Measurements from ENCODE around the gene ELAC2. TPM values are rescaled to one million over a fixed set of nuclear protein-coding genes. Genes with fewer than 3 reads are reported as not detected.

The ELAC2 gene
- total and polyA plus RNA-seq, 2 of the 4 experiments (the other 2 are of a cell fraction): 75.2 to 80.7 TPM

DNA sequence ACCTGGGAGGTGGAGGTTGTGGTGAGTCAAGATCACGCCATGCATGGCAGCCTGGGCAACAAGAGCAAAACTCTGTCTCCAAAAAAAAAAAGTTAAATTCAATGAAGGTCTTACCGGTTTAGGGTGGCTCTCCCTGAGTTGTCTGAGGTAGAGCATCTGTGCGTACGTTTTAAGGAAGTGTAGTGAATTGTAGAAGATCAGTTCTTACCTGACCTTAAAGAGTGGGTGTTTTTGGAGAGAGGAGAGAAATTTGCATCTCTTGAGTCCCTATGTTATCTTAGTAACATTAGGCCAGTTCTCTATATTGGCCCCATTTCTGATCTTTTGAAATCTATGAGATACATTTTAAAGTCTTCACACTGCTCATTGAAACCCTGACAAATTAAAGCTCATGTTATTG, 56.2 kb downstream of the ELAC2 start:
- Histone ChIP-seq H4K20me1 (ENCODE audit: insufficient read depth, low read length) (no peaks in the 10 kb centered on the region), H4K8ac (ENCODE audit: low read depth in 2 of 2, low read length in 2 of 2) (no peak overlapping the region), H2BK5ac (ENCODE audit: low read depth, low read length, poor library complexity, severe bottlenecking) (no peak overlapping the region), H3K23ac (ENCODE audit: low read depth, low read length) (no peak overlapping the region), H3K9me1 (ENCODE audit: insufficient read depth, low read length) (0 out of 2 replicates have a peak, but pooled peaks cover 2% of the 10 kb centered on the region), H3K18ac (ENCODE audit: low read depth, low read length) (no peak overlapping the region), H2BK120ac (ENCODE audit: low read depth, low read length) (no peak overlapping the region), H4K5ac (ENCODE audit: low read depth, low read length) (no peak overlapping the region), H3K9me3 (ENCODE audit: control insufficient read depth, insufficient read depth, low read length) (no peaks in the 10 kb centered on the region), H3K4ac (ENCODE audit: low read depth, low read length) (no peak overlapping the region), H3K14ac (replicated peaks; ENCODE audit: low read depth, low read length) (no peak overlapping the region), H3K27ac (ENCODE audit: insufficient read depth, low read length) (no peak overlapping the region), H3K36me3 (ENCODE audit: control insufficient read depth, insufficient read depth, low read length) (no peaks in the 10 kb centered on the region), H2AFZ (replicated peaks; ENCODE audit: low read length, poor library complexity) (no peak overlapping the region), H3K27me3 (ENCODE audit: control insufficient read depth, insufficient read depth, low read length) (no peaks in the 10 kb centered on the region), H2BK20ac (ENCODE audit: low read depth, low read length) (no peak overlapping the region), H3K4me3 (ENCODE audit: insufficient read depth, low read depth, low read length) (no peak overlapping the region), H3K79me1 (ENCODE audit: low read depth in 1 of 2, low read length in 2 of 2) (no peaks in the 10 kb centered on the region), H3K4me2 (ENCODE audit: low read depth, low read length) (no peak overlapping the region), H3K4me1 (ENCODE audit: control insufficient read depth, insufficient read depth, low read length) (no peaks in the 10 kb centered on the region; the same call in 1 of the 2 replicates), H3K56ac (ENCODE audit: extremely low read depth, insufficient read depth, low read length) (no peak overlapping the region), H2AK9ac (replicated peaks; ENCODE audit: low read depth, low read length, poor library complexity) (no peak overlapping the region), H2AK5ac (ENCODE audit: low read depth, low read length) (no peak overlapping the region), H4K91ac (ENCODE audit: insufficient read depth, low read depth, low read length) (no peak overlapping the region), H2BK15ac (ENCODE audit: low read depth, low read length) (no peak overlapping the region), H3K9ac (ENCODE audit: low read depth, low read length) (no peak overlapping the region)
- intact Hi-C loops (cut with micrococcal nuclease) (no loop called here), in situ Hi-C loops (cut with MboI; ENCODE audit: low sequenced_read_pairs) (no loop called here), dilution Hi-C loops (cut with HindIII; ENCODE audit: low sequenced_read_pairs, unreplicated experiment) (no loop called here)
- CTCF ChIA-PET: no interaction called here
- TF ChIP-seq, protein P1, sequence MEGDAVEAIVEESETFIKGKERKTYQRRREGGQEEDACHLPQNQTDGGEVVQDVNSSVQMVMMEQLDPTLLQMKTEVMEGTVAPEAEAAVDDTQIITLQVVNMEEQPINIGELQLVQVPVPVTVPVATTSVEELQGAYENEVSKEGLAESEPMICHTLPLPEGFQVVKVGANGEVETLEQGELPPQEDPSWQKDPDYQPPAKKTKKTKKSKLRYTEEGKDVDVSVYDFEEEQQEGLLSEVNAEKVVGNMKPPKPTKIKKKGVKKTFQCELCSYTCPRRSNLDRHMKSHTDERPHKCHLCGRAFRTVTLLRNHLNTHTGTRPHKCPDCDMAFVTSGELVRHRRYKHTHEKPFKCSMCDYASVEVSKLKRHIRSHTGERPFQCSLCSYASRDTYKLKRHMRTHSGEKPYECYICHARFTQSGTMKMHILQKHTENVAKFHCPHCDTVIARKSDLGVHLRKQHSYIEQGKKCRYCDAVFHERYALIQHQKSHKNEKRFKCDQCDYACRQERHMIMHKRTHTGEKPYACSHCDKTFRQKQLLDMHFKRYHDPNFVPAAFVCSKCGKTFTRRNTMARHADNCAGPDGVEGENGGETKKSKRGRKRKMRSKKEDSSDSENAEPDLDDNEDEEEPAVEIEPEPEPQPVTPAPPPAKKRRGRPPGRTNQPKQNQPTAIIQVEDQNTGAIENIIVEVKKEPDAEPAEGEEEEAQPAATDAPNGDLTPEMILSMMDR (conservative IDR thresholded peaks at IDR 0.05; ENCODE audit: low read depth, low read length): no peak
- TF ChIP-seq MXI1 (IDR thresholded peaks at IDR 0.05; ENCODE audit: borderline replicate concordance, low read depth, low read length) (no peak), NFE2L2 (IDR thresholded peaks at IDR 0.05; ENCODE audit: low read depth, low read length) (no peak), RCOR1 (IDR thresholded peaks at IDR 0.05; ENCODE audit: insufficient replicate concordance, low read length) (no peak), POLR2A (IDR thresholded peaks at IDR 0.05; ENCODE audit: low read depth, low read length) (no peak), SMC3 (IDR thresholded peaks at IDR 0.05; ENCODE audit: low read depth, low read length) (no peak), RAD21 (IDR thresholded peaks at IDR 0.05; ENCODE audit: low read length) (no peak), MAZ (IDR thresholded peaks at IDR 0.05; ENCODE audit: borderline replicate concordance, low read depth, low read length) (no peak), FOS (IDR thresholded peaks at IDR 0.05; ENCODE audit: low read depth, low read length) (no peak), BHLHE40 (IDR thresholded peaks at IDR 0.05; ENCODE audit: low read depth, low read length) (no peak), RFX5 (IDR thresholded peaks at IDR 0.05; ENCODE audit: low read depth, low read length) (no peak), MAFK (IDR thresholded peaks at IDR 0.05; ENCODE audit: low read depth, low read length) (no peak), CHD1 (IDR thresholded peaks at IDR 0.05; ENCODE audit: low read depth, low read length) (no peak), CEBPB (IDR thresholded peaks at IDR 0.05; ENCODE audit: low read depth, low read length) (no peak)
- TF ChIP-seq, protein P2, sequence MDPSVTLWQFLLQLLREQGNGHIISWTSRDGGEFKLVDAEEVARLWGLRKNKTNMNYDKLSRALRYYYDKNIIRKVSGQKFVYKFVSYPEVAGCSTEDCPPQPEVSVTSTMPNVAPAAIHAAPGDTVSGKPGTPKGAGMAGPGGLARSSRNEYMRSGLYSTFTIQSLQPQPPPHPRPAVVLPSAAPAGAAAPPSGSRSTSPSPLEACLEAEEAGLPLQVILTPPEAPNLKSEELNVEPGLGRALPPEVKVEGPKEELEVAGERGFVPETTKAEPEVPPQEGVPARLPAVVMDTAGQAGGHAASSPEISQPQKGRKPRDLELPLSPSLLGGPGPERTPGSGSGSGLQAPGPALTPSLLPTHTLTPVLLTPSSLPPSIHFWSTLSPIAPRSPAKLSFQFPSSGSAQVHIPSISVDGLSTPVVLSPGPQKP (IDR thresholded peaks at IDR 0.05; ENCODE audit: borderline replicate concordance, low read depth, low read length): no peak
- TF ChIP-seq, protein P3, sequence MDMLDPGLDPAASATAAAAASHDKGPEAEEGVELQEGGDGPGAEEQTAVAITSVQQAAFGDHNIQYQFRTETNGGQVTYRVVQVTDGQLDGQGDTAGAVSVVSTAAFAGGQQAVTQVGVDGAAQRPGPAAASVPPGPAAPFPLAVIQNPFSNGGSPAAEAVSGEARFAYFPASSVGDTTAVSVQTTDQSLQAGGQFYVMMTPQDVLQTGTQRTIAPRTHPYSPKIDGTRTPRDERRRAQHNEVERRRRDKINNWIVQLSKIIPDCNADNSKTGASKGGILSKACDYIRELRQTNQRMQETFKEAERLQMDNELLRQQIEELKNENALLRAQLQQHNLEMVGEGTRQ (IDR thresholded peaks at IDR 0.05; ENCODE audit: low read depth, low read length): no peak
- WGBS, 2 experiments (ENCODE audit: extremely low coverage in 2 of 2, insufficient read length in 1 of 2): 100% methylated on average over 2 of the region's 4 CpGs; no CpG with 5 or more reads in 1 of the 2 experiments
- POLR2A ChIA-PET (ENCODE audit: unreplicated experiment): no interaction called here
- BruUV-seq (replicated peaks): no TSS peak
- no peak for ATAC-seq (ENCODE audit: low read depth)
- DNase-seq: no peak
